Transverse colon (tissue), 4 donors: ENCODE results near the gene GHITM. TPM values are rescaled to one million over a fixed set of nuclear protein-coding genes. Genes with fewer than 3 reads are reported as not detected.

Experiments
- DNase-seq: peaks from one replicate; pipeline ENCODE4 v3.0.0-alpha.2; 2019
- H3K27ac ChIP-seq, 4 donors: fragments of 200-600 bp; sonication (generic); 2 replicates each; pipeline ENCODE4 v1.5.1; 2016 to 2018; ENCODE audit warnings: inconsistent platforms in 4 of 4
- H3K27me3 ChIP-seq: fragments of 200-600 bp; sonication (generic); 2 replicates; pipeline ENCODE4 v1.5.1; 2017; ENCODE audit warnings: inconsistent platforms
- H3K36me3 ChIP-seq, 4 donors: fragments of 200-600 bp; sonication (generic); 2 replicates each; pipeline ENCODE4 v1.5.1; 2017 to 2019; ENCODE audit warnings: inconsistent platforms in 4 of 4
- H3K4me1 ChIP-seq, 4 donors: fragments of 200-600 bp; sonication (generic); 2 replicates each; pipeline ENCODE4 v1.5.1; 2017 to 2020; ENCODE audit warnings: inconsistent platforms in 4 of 4
- H3K4me3 ChIP-seq, 4 donors: fragments of 200-600 bp; sonication (generic); 1 replicate in 1 of 4; 2 replicates in 3 of 4; pipeline versions ENCODE4 v1.5.1 to v1.6.1; 2017 to 2019; ENCODE audit warnings: inconsistent platforms in 4 of 4
- H3K9me3 ChIP-seq, 2 donors: fragments of 200-600 bp; sonication (generic); 2 replicates each; pipeline ENCODE4 v1.5.1; 2017 to 2019; ENCODE audit warnings: inconsistent platforms in 2 of 2
- CTCF ChIP-seq, 5 experiments: fragments of 200-600 bp in 3 of 5; fragments of 450-650 bp in 2 of 5; sonication (generic) in 3 of 5; IDR thresholded peaks; 1 replicate in 2 of 5; 2 replicates in 3 of 5; pipeline ENCODE4 v1.5.1; 2016 to 2017; ENCODE audit warnings: antibody characterized with exemption in 5 of 5, inconsistent platforms in 3 of 5, mild to moderate bottlenecking in 2 of 5, moderate library complexity in 1 of 5
- EP300 ChIP-seq: sonication (generic); formaldehyde crosslinking; IDR thresholded peaks from one replicate; pipeline ENCODE4 v1.6.1; 2017; ENCODE audit warnings: antibody characterized with exemption, low read depth
- POLR2A ChIP-seq: fragments of 450-650 bp; IDR thresholded peaks from one replicate; pipeline ENCODE4 v1.6.1; 2016; ENCODE audit warnings: antibody characterized with exemption, mild to moderate bottlenecking, moderate library complexity
- POLR2AphosphoS5 ChIP-seq, 3 donors: sonication (generic); formaldehyde crosslinking; IDR thresholded peaks; one replicate each; pipeline ENCODE4 v1.6.1; 2016; ENCODE audit warnings: antibody characterized with exemption in 3 of 3
- WGBS, 2 donors: methylation state at CpG; one replicate each; pipeline ENCODE4 v1.1.5; 2018; ENCODE audit warnings: low coverage in 1 of 2; 5-methylcytosine and 5-hydroxymethylcytosine counted together
- in situ Hi-C, 4 donors: fragments of 200-750 bp; cut with MboI; loops; one replicate each; pipeline versions ENCODE4 v1.15.0 to v1.15.1; 2017; ENCODE audit warnings: low sequenced_read_pairs in 3 of 4, low pct_ligation_motif_present in 1 of 4, low pct_unique_long_range_greater_than_20kb in 1 of 4
- intact Hi-C: fragments of 100-400 bp; cut with DNase I; formaldehyde crosslinking; loops from one replicate; pipeline ENCODE4 v1.15.1; 2023; ENCODE audit warnings: low total_unique reads
- total RNA-seq, 4 donors: library from RNA; depleted of rRNA; stranded (reverse); fragments of >200 nt; gene quantifications; one replicate each; pipeline ENCODE4 v1.1.0, GENCODE V29; 2016

GHITM gene
- total RNA-seq, 4 donors from 2014 or later, result 134 to 351 (median 225) TPM

GRCh38 chr10:84197643-84198042 is 58.3 kb downstream of the GHITM start:
- TF ChIP-seq EP300, result no peak
- no peak for TF ChIP-seq CTCF (IDR thresholded peaks at IDR 0.05)
- no peak for TF ChIP-seq POLR2A
- TF ChIP-seq POLR2AphosphoS5 (IDR thresholded peaks at IDR 0.05), result no peak
- peaks cover 26% of the 10 kb centered on the region for H3K27me3 ChIP-seq
- H3K9me3 ChIP-seq, result no peaks in the 10 kb centered on the region
- DNase-seq, result peak; percentile 7
- intact Hi-C loops, result no loop called here
- WGBS, 2 donors, result 71% methylated on average over 5 of the region's 5 CpGs; no CpG with 5 or more reads in 1 of the 2 donors
- in situ Hi-C loops, result no loop called here
- no peak overlapping the region for H3K4me3 ChIP-seq
- no peaks in the 10 kb centered on the region for H3K36me3 ChIP-seq
- H3K27ac ChIP-seq, result peak overlapping the region; percentile 84 to 88 (median 86)
- peaks cover 13 to 75% (median 59%) of the 10 kb centered on the region in 4 donors for H3K4me1 ChIP-seq

- TF ChIP-seq POLR2A (peak; percentile 40), POLR2AphosphoS5 (IDR thresholded peaks at IDR 0.05) (peak in 2 of 3 donors; percentile 23 to 57), CTCF (IDR thresholded peaks at IDR 0.05) (no peak)
- Histone ChIP-seq H3K4me1 (peaks cover 13 to 75% (median 59%) of the 10 kb centered on the region in 4 donors), H3K36me3 (no peaks in the 10 kb centered on the region), H3K9me3 (no peaks in the 10 kb centered on the region), H3K4me3 (no peak overlapping the region), H3K27ac (peak overlapping the region; percentile 84 to 88 (median 86)), H3K27me3 (peaks cover 25% of the 10 kb centered on the region)
- in situ Hi-C loops (no loop called here), intact Hi-C loops (no loop called here)
- 20 to 58% methylated on average over 1 to 7 of the region's 7 CpGs for WGBS, 2 donors
- peak; percentile 83 for DNase-seq
Observed at GRCh38 chr10:84198206-84198915, 59.1 kb downstream of the GHITM start.

GRCh38 chr10:84200537-84201243 is 61.4 kb downstream of the GHITM start:
- DNase-seq, result peak; percentile 75
- Histone ChIP-seq H3K27me3 (peaks cover 2% of the 10 kb centered on the region), H3K9me3 (no peaks in the 10 kb centered on the region), H3K4me1 (peaks cover 13 to 57% (median 41%) of the 10 kb centered on the region in 4 donors), H3K27ac (peak overlapping the region; percentile 84 to 88 (median 86)), H3K4me3 (no peak overlapping the region), H3K36me3 (no peaks in the 10 kb centered on the region)
- intact Hi-C loops (no loop called here), in situ Hi-C loops (loop anchor here in 2 of 4 donors (10.0 kb wide), 1 partner anchor 56 kb away; no protein-coding TSS in a partner anchor)
- 7 to 45% methylated on average over 3 to 11 of the region's 11 CpGs for WGBS, 2 donors
- peak; percentile 56 for TF ChIP-seq POLR2A
- no peak for TF ChIP-seq EP300
- peak; percentile 42 to 44 (median 44) for TF ChIP-seq POLR2AphosphoS5 (IDR thresholded peaks at IDR 0.05)

GRCh38 chr10:84201244-84201606 is 61.9 kb downstream of the GHITM start:
- no peak overlapping the region for H3K4me3 ChIP-seq
- H3K4me1 ChIP-seq, result peaks cover 9 to 53% (median 37%) of the 10 kb centered on the region in 4 donors
- in situ Hi-C loops (loop anchor here in 2 of 4 donors (10.0 kb wide), 1 partner anchor 56 kb away; no protein-coding TSS in a partner anchor), intact Hi-C loops (no loop called here)
- H3K36me3 ChIP-seq, result no peaks in the 10 kb centered on the region
- H3K9me3 ChIP-seq, result no peaks in the 10 kb centered on the region
- TF ChIP-seq CTCF (IDR thresholded peaks at IDR 0.05) (peak in 3 of 5 experiments; percentile 10 to 39 (median 15)), POLR2AphosphoS5 (IDR thresholded peaks at IDR 0.05) (no peak), EP300 (no peak), POLR2A (peak; percentile 40)
- DNase-seq, result no peak
- no peaks in the 10 kb centered on the region for H3K27me3 ChIP-seq
- WGBS, 2 donors, result 40% methylated on average over 6 of the region's 6 CpGs; no CpG with 5 or more reads in 1 of the 2 donors
- peak overlapping the region; percentile 84 to 88 (median 86) for H3K27ac ChIP-seq
